Epidermal melanocyte (primary cell): ENCODE measurements around the gene TMEM87A.
"Not testable (repeated sequence)": the region's sequence is repeated elsewhere in the genome, so short reads cannot be mapped to it uniquely, and the experiment has no call there.

Source experiments
- DNase-seq: peaks from one replicate; pipeline ENCODE4 v3.0.0; 2011; ENCODE audit warnings: low spot score; ENCODE audit not compliant: insufficient read length

Gene TMEM87A, protein sequence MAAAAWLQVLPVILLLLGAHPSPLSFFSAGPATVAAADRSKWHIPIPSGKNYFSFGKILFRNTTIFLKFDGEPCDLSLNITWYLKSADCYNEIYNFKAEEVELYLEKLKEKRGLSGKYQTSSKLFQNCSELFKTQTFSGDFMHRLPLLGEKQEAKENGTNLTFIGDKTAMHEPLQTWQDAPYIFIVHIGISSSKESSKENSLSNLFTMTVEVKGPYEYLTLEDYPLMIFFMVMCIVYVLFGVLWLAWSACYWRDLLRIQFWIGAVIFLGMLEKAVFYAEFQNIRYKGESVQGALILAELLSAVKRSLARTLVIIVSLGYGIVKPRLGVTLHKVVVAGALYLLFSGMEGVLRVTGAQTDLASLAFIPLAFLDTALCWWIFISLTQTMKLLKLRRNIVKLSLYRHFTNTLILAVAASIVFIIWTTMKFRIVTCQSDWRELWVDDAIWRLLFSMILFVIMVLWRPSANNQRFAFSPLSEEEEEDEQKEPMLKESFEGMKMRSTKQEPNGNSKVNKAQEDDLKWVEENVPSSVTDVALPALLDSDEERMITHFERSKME

DNA sequence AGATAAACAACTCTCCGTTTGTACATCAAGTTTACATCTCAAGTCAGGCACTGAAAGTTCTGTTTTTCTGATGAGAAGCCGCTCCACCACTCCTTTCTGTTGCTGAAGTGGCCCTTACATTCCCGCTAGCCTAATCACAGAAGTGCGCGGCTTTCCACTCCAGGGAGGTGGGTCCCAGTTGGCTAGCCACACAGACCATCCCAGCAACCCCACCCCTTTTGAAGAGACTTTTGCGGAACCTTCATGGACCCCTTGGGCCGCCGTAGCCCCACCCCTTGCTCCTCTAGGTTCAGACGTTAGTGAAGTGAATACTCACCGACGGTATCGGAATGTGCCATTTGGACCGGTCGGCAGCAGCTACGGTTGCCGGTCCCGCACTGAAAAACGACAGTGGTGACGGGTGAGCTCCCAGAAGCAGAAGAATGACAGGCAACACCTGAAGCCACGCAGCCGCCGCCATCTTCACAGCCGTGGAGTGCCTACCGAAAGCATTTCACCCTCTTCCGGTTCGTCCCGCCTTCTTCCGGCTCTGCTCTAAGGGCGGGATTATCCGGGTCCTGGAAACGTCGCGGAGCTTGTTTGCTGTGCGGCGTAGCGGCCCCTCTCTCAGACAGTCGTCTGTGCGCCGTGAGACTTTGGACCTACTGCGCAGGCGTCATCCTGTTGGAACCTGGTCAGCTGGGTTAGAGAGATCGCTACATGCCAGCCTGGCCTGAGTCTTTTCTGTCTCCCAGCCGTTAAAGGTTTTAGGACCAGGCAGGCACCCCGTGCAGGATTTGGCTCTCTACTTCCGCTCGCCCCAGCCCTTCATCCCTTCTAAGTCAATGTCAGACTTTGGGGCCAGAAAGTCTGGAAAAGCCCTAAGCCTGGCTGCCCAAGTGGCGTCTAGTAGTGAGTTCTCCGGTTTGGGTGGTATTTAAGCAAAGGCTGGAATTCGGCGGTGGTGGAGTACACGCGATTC, at the start of gene TMEM87A, which contains the start of gene GANC:
TMEM87A (minus strand) TSS at position 495 of the 961 bp plus-strand sequence; CDS start at position 460, 35 bp downstream.
GANC (plus strand) TSS at position 263 of the 961 bp plus-strand sequence. CDS start 1,281 bp downstream, outside the sequence.
- peak; percentile 91 for DNase-seq

DNA sequence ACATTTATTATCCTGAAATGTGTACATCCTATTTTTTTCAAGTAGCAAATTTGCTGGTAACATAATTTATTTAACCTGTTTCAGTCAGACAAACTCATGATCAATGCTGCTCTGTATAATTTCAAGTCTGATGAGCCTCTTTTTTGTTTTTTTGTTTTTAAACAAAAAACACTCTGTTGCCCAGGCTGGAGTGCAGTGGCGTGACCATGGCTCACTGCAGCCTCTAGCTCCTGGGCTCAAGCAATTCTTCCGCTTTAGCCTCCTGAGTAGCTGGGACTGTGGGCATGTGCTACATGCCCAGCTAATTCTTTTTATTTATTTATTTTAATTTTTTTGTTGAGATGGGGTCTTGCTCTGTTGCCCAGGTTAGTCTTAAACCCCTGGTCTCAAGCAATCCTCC, 46.0 kb upstream of the TMEM87A start:
- no peak for DNase-seq

DNA sequence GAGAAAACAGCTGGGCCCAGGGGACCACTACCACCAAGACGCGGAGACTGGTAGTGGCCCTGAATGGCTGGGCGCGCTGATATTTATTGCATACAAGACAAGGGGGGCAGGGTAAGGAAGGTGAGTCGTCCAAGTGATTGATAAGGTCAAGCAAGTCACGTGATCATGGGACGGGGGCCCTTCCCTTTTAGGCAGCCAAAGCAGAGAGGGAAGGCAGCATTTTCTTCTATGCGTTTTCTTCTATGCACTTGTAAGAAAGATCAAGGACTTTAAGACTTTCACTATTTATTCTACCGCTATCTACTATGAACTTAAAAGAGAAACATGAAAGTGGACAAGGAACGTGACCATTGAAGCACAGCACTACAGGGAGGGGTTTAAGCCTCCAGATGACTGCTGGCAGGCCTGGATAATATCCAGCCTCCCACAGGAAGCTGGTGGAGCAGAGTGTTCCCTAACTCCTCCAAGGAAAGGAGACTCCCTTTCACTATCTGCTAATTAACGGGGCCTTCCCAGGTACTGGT, 43.1 kb upstream of the TMEM87A start:
- not testable (repeated sequence) for DNase-seq

DNA sequence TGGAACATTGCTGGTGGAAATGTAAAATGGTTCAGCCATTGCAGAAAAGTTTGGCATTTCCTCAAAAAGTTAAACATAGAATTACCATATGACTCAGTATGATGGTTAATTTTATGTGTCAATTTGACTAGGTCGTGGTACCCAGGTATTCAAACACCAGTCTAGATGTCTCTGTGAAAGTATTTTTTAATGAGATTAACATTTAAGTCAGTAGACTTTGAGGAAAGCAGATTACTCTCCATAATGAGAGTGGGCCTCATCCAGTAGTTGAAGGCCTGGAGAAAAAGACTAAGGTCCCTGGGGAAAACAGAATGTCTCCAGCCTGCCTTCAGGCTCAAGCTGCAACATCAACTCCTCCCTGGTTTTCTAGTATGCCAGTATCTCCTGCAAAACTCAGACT, 42.3 kb upstream of the TMEM87A start:
- DNase-seq, result no peak

DNA sequence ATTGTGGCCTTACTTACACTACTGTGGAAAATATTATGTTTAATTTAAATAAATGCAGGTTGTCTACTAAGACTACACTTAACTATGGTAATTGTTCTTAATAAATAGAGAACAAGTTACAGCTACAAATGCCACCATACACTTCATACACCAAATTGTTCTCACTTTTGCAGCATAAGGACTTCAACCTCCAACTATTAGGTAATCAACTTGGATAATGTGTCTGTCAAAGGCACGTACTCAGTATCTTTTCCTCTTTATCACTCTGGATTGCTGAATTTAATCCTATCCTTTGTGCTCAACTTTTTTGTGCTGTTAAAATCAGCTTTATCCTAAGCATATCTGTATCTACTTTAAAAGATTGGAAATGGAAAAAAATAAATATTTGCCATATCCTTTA, 41.6 kb upstream of the TMEM87A start:
- no peak for DNase-seq

DNA sequence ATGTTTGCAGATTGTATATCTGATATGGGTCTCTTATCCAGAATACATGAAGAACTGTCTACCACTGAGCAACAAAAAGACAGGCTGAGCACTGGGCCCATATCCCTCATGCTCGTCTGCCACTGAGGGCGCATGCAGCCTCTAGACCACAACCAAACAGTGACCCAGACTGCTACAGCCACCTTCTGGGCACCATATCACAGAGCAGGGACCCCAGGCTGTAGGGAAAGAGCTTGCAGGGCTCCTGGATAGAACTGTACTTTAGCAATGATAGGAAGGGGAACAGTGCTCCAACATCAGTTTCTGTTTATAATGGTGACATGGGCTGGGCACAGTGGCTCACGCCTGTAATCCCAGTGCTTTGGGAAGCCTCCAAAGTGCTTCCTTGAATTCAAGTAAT, 40.2 kb upstream of the TMEM87A start:
- DNase-seq, result no peak

DNA sequence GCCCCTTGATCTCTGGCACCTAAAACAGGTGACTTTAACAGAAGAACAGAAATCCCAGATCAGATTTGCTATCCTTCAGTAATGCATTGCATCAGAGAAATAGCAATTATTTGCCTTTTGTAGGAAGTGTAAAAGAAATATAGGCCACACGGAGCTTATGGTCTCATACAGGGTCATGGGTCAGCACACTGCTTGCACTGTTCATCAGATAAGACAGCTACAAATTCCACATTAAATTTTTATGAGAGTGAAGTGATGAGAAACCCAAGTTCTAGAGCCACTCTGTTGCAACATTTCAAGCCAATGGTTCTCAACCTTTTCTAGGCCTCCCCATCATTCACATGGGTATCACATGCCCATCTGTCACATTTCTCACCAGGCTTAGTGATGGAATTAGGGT, 33.4 kb upstream of the TMEM87A start:
- DNase-seq, result no peak

DNA sequence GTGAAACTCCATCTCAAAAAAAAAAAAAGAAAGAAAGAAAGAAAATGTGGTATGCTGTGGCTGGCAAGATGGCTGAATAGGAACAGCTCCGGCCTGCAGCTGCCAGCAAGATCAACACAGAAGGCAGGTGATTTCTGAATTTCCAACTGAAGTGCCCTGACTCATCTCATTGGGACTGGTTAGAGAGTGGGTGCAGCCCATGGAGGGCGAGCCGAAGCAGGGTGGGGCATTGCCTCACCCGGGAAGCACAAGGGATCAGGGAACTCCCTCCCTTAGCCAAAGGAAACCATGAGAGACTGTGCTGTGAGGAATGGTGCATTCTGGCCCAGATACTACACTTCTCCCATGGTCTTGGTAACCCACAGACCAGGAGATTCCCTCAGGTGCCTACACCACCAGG, 27.8 kb upstream of the TMEM87A start:
- DNase-seq, result not testable (repeated sequence)

DNA sequence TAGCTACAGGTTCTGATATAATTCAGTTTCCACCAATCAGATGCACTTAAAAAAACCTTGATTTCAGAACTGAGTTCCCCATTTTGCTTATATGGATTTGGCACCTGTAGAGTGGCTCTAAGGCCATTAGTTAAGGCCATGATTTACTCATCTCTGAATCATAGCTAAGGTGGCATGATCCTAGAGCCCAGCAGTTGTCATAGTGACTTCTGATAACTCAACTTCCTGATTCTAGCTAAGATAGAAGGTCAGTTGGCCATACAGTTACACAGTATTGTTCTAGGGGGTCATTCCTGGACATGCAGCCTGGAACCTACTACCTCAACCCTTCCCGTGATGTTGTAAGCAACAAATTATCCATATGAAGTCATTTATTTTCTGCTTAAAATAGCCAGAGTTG, 15.9 kb upstream of the TMEM87A start:
- no peak for DNase-seq

DNA sequence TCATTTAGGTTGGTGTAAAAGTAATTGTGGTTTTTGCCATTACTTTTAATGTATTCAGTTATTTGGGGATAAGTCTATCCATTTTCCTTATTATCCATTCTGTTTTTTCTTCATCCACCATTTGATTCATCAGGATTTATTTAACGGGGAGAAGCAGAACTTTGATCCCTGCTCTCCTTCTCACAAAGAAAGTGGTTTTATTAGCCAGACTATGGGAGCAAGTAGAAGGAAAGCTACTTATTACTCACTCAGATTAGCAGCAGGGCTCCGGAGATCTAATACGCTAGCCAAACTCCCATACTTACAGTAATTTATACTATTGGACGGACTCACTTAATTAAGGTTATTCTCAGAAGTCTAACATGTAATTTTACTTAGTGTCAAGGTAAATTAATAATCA, 14.7 kb upstream of the TMEM87A start:
- DNase-seq, result no peak

DNA sequence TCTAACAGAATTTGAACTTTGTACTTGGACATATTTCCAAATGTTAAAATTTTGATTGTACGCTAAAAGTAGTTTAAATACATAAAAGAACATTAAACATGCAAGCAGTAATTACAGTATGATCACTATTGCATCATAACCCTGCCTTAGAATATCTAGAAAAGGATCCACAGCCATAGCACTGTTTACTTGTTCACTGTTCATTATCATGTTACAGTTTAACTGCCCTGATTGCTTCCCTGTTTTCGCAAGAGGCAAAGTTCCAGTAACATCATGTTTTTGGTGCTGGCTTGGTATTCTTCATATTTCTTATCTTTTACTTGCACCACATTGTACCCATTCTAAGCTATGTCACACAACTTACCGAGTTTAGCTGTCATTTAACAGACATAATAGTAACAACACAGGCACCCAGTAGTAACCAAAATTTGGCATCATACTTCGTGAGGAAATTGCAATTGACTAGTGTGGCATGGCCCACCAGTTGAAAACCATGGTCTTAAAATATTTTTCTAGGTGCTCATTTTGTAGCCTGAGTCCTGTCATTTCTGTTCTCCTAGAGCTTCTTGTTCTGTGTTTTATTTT, 13.3 kb upstream of the TMEM87A start:
- DNase-seq, result no peak

DNA sequence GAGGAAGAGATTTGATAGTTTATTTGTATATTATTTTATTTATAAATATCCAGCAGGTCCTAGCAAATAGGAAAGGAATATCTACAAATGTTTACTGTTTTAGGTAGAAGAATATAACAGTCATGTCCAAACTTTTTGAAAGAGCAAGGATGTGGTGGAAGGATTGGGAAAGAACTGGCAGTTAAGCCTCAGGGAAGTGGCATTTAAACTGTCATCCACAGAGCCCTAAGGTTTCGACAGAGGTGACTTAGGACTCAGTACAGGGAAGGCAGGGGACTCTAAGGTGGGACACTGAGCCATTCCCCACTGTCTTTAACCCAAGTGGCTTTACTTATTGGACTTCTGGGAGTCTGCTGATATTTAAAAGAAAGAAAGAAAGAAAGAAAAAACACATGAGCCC, 11.8 kb upstream of the TMEM87A start:
- no peak for DNase-seq

DNA sequence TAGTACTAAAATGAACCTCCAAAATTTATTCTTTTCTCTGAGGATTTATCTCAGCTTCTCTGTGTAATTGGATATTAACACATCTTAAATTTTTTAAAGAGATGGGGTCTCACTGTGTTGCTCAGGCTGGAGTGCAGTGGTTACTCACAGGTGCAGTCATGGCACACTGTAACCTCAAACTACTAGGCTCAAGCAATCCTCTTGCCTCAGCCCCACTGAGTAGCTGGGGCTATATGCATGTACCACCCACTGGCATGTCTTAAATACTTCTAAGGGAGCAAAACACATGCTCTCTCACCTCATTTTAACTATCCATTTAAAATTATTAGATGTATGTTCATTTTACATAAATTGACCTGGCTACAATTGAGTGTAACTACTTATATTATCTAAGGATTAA, 11.3 kb upstream of the TMEM87A start:
- no peak for DNase-seq

DNA sequence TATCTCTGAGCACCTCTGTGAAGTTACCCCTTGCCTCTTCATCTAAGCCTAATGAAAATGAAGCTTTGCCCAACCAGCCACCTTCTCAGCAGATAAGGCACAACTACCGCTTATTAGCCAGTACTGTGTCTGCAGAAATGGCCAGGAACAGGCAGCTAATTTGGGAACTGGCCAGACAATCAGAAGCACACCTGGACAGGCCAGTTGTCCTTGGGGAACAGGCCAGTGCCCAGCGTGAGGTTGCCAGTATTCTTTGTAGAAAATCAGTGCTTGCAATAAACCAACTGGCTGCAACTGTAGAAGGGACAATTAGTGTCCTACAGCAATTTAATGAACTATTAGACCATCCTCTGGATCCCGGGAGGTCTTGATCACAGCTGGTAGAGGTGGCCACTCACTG, 10.4 kb upstream of the TMEM87A start:
- no peak for DNase-seq

DNA sequence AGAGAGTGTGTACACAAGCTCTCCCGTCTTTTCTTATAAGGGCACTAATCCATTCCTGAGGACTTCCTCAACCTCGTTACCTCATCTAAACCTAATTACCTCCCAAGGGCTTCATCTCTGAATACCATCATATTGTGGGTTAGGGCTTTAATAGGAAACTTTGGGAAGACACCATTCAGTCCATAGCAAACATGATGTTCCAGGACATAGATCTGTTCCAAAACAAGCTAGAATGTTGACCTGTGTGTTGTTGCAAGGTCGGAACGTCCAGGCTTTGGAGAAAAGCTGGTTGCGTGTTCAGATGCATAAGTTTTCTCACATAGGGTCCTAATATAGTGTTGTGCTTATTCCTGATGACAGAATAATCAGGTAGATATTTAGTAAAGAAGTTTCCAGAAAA, 9.7 kb upstream of the TMEM87A start:
- DNase-seq, result no peak

DNA sequence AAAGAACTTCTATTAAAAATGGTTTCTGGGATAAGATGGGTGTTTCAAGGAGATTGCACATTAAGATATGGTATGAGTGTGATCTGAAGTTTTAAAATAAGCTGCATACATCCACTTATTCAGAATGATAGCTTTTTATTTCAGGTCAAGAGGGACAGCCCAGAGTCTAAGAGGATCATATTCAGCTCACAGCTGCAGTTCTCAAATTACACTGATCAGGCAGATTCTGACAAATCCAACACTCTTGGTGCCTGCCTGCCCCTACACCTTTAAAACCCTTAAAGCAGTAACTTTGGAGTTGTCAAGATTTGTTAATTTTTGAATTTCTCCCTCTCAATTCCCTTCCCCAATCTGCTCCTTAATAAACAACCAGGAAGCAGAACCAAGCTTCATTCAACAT, 9.1 kb upstream of the TMEM87A start:
- no peak for DNase-seq

DNA sequence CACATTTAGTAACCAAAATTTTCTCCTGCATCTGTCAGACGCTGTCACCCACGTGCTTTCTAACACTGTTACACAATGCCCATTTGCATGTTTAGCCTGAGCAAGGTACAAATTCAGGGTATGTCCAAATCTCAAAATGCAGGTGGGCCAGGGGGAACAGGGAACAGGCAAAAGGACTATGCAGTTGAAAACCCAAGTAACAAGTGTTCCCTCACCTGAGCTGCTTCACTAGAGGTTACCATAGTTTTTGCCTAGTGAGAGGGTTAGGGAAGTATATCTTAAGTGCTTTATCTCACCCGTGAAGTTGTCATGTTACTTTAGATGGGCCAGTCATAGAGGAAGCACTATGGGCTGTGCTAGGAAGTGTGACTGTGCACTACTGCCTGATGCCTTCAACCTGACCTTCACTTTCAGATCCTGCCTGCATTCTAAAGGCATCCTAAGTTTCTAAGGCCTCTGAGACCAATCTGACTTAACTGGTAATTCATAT, 6.0 kb upstream of the TMEM87A start:
- no peak for DNase-seq

DNA sequence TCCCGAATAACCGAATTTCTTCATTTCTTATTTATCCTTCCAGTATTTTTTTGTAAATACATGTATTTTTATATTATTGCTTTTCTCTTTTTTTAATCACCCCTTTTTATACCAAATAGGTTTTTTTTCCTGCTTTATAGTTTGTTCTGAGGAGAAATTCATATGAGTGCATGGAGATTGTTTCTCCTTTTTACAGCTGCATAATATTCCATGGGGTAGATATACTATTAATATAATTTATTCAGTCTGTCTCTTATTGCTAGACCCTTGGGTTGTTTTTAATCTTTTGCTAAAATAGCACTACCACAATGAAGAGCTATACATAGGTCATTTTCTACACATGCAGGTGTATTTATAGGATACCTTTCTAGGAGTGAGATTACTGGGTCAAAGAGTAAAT, 3.5 kb upstream of the TMEM87A start:
- DNase-seq, result no peak

DNA sequence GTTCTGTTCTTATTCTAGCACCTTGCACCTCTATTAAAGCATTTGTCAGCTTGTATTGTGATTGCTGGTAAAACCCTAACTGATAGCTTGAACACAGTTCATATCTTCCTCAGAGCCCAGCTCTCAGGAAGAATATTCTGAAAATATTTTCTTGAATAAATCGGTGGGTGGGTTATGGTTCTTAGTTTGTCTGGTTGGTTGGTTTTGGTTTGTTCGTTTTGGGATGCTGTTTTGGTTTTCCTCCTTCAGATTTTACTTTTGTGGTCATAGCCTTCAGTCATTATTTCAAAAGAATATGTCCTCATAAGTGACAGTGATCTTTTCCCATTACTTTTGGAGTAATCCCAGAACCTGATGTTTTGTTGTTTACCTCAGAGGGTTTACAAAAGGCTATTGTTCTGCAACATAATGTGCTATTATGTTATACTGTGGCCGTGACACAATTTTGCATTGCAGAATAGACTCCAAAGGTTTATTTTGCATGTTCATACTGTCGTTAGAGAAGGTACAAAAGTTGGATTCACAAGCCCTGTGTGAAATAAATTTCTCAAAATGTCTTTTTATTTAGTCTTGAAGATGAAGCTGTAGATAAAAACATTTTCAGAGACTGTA, 2.7 kb upstream of the TMEM87A start:
- no peak for DNase-seq

DNA sequence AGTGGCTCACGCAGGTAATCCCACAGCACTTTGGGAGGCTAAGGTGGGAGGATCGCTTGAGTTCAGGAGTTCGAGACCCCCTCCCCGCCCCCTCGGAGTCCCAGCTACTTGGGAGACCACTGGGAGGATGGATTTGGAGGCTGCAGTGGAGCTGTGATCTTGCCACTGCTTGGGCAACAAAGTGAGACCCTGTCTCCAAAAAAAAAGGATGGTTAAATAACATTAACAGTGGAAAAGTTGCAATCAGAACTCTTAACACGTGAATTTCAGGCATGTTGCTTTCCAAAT, 1.4 kb upstream of the TMEM87A start:
- DNase-seq, result no peak
